Measurements from ENCODE around the gene CHRNG.

GRCh38 chr2:232506709-232507108 is 32.8 kb upstream of the CHRNG start:
- TF ChIP-seq, protein P1, sequence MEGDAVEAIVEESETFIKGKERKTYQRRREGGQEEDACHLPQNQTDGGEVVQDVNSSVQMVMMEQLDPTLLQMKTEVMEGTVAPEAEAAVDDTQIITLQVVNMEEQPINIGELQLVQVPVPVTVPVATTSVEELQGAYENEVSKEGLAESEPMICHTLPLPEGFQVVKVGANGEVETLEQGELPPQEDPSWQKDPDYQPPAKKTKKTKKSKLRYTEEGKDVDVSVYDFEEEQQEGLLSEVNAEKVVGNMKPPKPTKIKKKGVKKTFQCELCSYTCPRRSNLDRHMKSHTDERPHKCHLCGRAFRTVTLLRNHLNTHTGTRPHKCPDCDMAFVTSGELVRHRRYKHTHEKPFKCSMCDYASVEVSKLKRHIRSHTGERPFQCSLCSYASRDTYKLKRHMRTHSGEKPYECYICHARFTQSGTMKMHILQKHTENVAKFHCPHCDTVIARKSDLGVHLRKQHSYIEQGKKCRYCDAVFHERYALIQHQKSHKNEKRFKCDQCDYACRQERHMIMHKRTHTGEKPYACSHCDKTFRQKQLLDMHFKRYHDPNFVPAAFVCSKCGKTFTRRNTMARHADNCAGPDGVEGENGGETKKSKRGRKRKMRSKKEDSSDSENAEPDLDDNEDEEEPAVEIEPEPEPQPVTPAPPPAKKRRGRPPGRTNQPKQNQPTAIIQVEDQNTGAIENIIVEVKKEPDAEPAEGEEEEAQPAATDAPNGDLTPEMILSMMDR (IDR thresholded peaks at IDR 0.05; ENCODE audit: borderline replicate concordance, extremely low read depth, low read length, poor library complexity, severe bottlenecking), result no peak
- TF ChIP-seq EZH2 (IDR thresholded peaks at IDR 0.05; ENCODE audit: borderline replicate concordance, low read depth, low read length, severe bottlenecking), result no peak
